ENCODE results near the gene KLHL41.

GRCh38 chr2:169569948-169570347, 60.4 kb downstream of the KLHL41 start:
- no peak for TF ChIP-seq EP300 (IDR thresholded peaks at IDR 0.05)
- no peak for TF ChIP-seq CTCF (IDR thresholded peaks at IDR 0.05)

All from stomach (tissue), 4 donors.